GM12878 (cell line): Measurements from ENCODE around the gene DLG2. TPM values are rescaled to one million over a fixed set of nuclear protein-coding genes. Genes with fewer than 3 reads are reported as not detected.

Experiments used
- ATAC-seq: fragments of 200-7000 bp; cut with Tn5 transposase; 3 replicates; pipeline ENCODE4 v1.9.1; 2020; ENCODE audit warnings: mild to moderate bottlenecking, moderate library complexity
- BruUV-seq: library from RNA; stranded (reverse); fragments of 400-500 nt; replicated peaks from 2 replicates; lab custom pipeline; 2021; lab: Mats Ljungman, UMichigan
- CTCF ChIA-PET: fragments of 300-600 bp; sonication (Branson Sonifier 250); formaldehyde crosslinking; extraction: SDS; loops from one replicate; lab custom pipeline; 2021; ENCODE audit warnings: inconsistent platforms; lab: Yijun Ruan, JAX
- POLR2A ChIA-PET: fragments of 350-600 bp; formaldehyde crosslinking; extraction: SDS; loops from one replicate; lab custom pipeline; 2021; ENCODE audit warnings: inconsistent platforms; lab: Charles Lee
- RAD21 ChIA-PET: fragments of 300-600 bp; sonication (Branson Sonifier 250); formaldehyde crosslinking; loops from one replicate; lab custom pipeline; 2023; ENCODE audit warnings: antibody characterized with exemption; ENCODE audit not compliant: unreplicated experiment; lab: Charles Lee
- SMC1A ChIA-PET: fragments of 300-600 bp; sonication (Branson Sonifier 250); formaldehyde crosslinking; loops from one replicate; lab custom pipeline; 2023; ENCODE audit not compliant: unreplicated experiment, uncharacterized antibody; lab: Charles Lee
- DNase-seq: peaks from one replicate; pipeline ENCODE4 v3.0.0-alpha.2; 2011; ENCODE audit warnings: low read depth, low spot score
- FAIRE-seq: peaks from 3 replicates; lab custom pipeline; 2011; peaks lifted over from hg19 to GRCh38; lab: Jason Lieb, UNC
- H2AFZ ChIP-seq: 2 replicates; pipeline ENCODE4 v1.6.0; 2011; ENCODE audit warnings: low read depth, low read length, control low read depth; ENCODE audit not compliant: control insufficient read depth
- H3K27ac ChIP-seq: 2 replicates; pipeline ENCODE4 v1.5.1; 2011; ENCODE audit warnings: control low read depth; ENCODE audit not compliant: control insufficient read depth, insufficient read depth
- H3K27me3 ChIP-seq, 2 experiments: replicated peaks in 1 of 2; 2 replicates each; pipeline versions ENCODE4 v1.6.0 to v1.6.1; 2011; ENCODE audit warnings: low read length in 1 of 2; ENCODE audit not compliant: control insufficient read depth in 2 of 2, insufficient read depth in 2 of 2
- H3K36me3 ChIP-seq, 2 experiments: 2 replicates each; pipeline ENCODE4 v1.5.1; 2011; ENCODE audit warnings: low read length in 1 of 2; ENCODE audit not compliant: control insufficient read depth in 2 of 2, insufficient read depth in 2 of 2
- H3K4me1 ChIP-seq: 2 replicates; pipeline ENCODE4 v1.6.1; 2011; ENCODE audit warnings: mild to moderate bottlenecking, low read length, moderate library complexity, mixed read lengths; ENCODE audit not compliant: control insufficient read depth, insufficient read depth
- H3K4me2 ChIP-seq: 2 replicates; pipeline ENCODE4 v1.6.0; 2011; ENCODE audit warnings: control low read depth; ENCODE audit not compliant: control insufficient read depth, insufficient read depth
- H3K4me3 ChIP-seq: fragments of 200-600 bp; sonication (generic); 2 replicates; pipeline ENCODE4 v1.5.1; 2016
- H3K79me2 ChIP-seq: 2 replicates; pipeline ENCODE4 v1.6.0; 2011; ENCODE audit warnings: low read length; ENCODE audit not compliant: control insufficient read depth, insufficient read depth
- H3K9ac ChIP-seq: 2 replicates; pipeline ENCODE4 v1.8.0; 2011; ENCODE audit warnings: low read length, control low read depth, mixed read lengths; ENCODE audit not compliant: control insufficient read depth, insufficient read depth
- H3K9me3 ChIP-seq: replicated peaks from 3 replicates; pipeline ENCODE4 v1.5.1; 2011; ENCODE audit warnings: mild to moderate bottlenecking, low read length; ENCODE audit not compliant: control insufficient read depth, insufficient read depth
- H4K20me1 ChIP-seq: 2 replicates; pipeline ENCODE4 v1.6.0; 2011; ENCODE audit not compliant: control insufficient read depth, insufficient read depth
- BHLHE40 ChIP-seq, 2 experiments: fragments of 450-650 bp in 1 of 2; IDR thresholded peaks; 2 replicates each; pipeline ENCODE4 v1.6.1; 2011 to 2017; ENCODE audit warnings: low read depth in 2 of 2, borderline replicate concordance in 1 of 2, improper control_type of control experiment in 1 of 2, low read length in 1 of 2, mild to moderate bottlenecking in 1 of 2
- BMI1 ChIP-seq: fragments of 450-650 bp; IDR thresholded peaks from 2 replicates; pipeline ENCODE4 v1.6.1; 2016; ENCODE audit warnings: mild to moderate bottlenecking, moderate library complexity, borderline replicate concordance
- HDAC6 ChIP-seq: fragments of 200-600 bp; sonication (generic); IDR thresholded peaks from one replicate; pipeline ENCODE4 v1.8.0; 2017; ENCODE audit warnings: antibody characterized with exemption; ENCODE audit not compliant: unreplicated experiment
- IRF4 ChIP-seq: IDR thresholded peaks from 2 replicates; pipeline ENCODE4 v1.6.1; 2011; ENCODE audit warnings: low read depth, low read length
- IRF5 ChIP-seq: fragments of 450-650 bp; IDR thresholded peaks from 2 replicates; pipeline ENCODE4 v1.6.1; 2017; ENCODE audit warnings: borderline replicate concordance
- JUNB ChIP-seq: IDR thresholded peaks from 2 replicates; pipeline ENCODE4 v1.6.1; 2016; ENCODE audit warnings: antibody characterized with exemption, mild to moderate bottlenecking
- MAX ChIP-seq: IDR thresholded peaks from 2 replicates; pipeline ENCODE4 v1.6.1; 2012; ENCODE audit warnings: low read depth, low read length, improper control_type of control experiment
- NFYA ChIP-seq: IDR thresholded peaks from 2 replicates; pipeline ENCODE4 v1.6.1; 2011; ENCODE audit warnings: low read depth, mild to moderate bottlenecking, low read length, improper control_type of control experiment, borderline replicate concordance
- PAX5 ChIP-seq: IDR thresholded peaks from 2 replicates; pipeline ENCODE4 v1.6.1; 2011; ENCODE audit warnings: low read depth, low read length, borderline replicate concordance
- PKNOX1 ChIP-seq: fragments of 450-650 bp; IDR thresholded peaks from 2 replicates; pipeline ENCODE4 v1.6.1; 2016; ENCODE audit warnings: mild to moderate bottlenecking
- POU2F2 ChIP-seq: IDR thresholded peaks from 3 replicates; pipeline ENCODE4 v1.6.1; 2011; ENCODE audit warnings: low read depth, mild to moderate bottlenecking, low read length, borderline replicate concordance
- SIN3A ChIP-seq: IDR thresholded peaks from 2 replicates; pipeline ENCODE4 v1.6.1; 2012; ENCODE audit warnings: low read depth, low read length, improper control_type of control experiment
- SKIL ChIP-seq: fragments of 450-650 bp; IDR thresholded peaks from 2 replicates; pipeline ENCODE4 v1.6.1; 2017; ENCODE audit warnings: mild to moderate bottlenecking, low read depth, inconsistent platforms; ENCODE audit not compliant: poor library complexity, severe bottlenecking
- SUZ12 ChIP-seq: fragments of 200-600 bp; sonication (generic); IDR thresholded peaks from one replicate; pipeline ENCODE4 v1.6.1; 2018; ENCODE audit warnings: antibody characterized with exemption, mild to moderate bottlenecking; ENCODE audit not compliant: unreplicated experiment
- TARDBP ChIP-seq: IDR thresholded peaks from 2 replicates; pipeline ENCODE4 v1.6.1; 2016; ENCODE audit warnings: borderline replicate concordance
- TCF12 ChIP-seq: IDR thresholded peaks from 2 replicates; pipeline ENCODE4 v1.6.1; 2011; ENCODE audit warnings: low read depth, mild to moderate bottlenecking, low read length
- ZBTB40 ChIP-seq: fragments of 450-650 bp; IDR thresholded peaks from 2 replicates; pipeline ENCODE4 v1.6.1; 2016; ENCODE audit warnings: mild to moderate bottlenecking, moderate library complexity, borderline replicate concordance
- WGBS: methylation state at CpG from one replicate; pipeline ENCODE4 v1.1.6; 2016; ENCODE audit warnings: low lambda C conversion rate; ENCODE audit not compliant: insufficient replicate concordance, insufficient coverage; ENCODE audit errors: missing lambda C conversion rate; 5-methylcytosine and 5-hydroxymethylcytosine counted together
- in situ Hi-C: fragments of 300-500 bp; cut with MboI; formaldehyde crosslinking; loops from 9 replicates; pipeline ENCODE4 v1.14.3; 2018; ENCODE audit warnings: mixed read lengths
- intact Hi-C: fragments of 100-400 bp; cut with micrococcal nuclease; formaldehyde crosslinking; loops from one replicate; pipeline ENCODE4 v1.14.2; 2022; ENCODE audit not compliant: unreplicated experiment
- polyA plus RNA-seq, 11 experiments: library from polyadenylated mRNA; depleted of rRNA in 4 of 11; unstranded in 6 of 11; stranded (reverse) in 5 of 11; fragments of >200 nt; fragmentation: Nextera tagmentation in 4 of 11; fragmentation: Illumina TruSeq in 1 of 11; extraction: Ambion mirVana in 4 of 11; extraction: Trizol in 1 of 11; gene quantifications; 1 replicate in 1 of 11; 2 replicates in 10 of 11; pipeline versions ENCODE4 v1.2.1 to v1.2.3, GENCODE V29; 2011 to 2016; ENCODE audit warnings: inconsistent platforms in 2 of 11, missing spikeins in 2 of 11, low read depth in 1 of 11
- total RNA-seq, 4 experiments: library from RNA; depleted of rRNA in 3 of 4; stranded (reverse); fragments of >200 nt in 3 of 4; fragmentation: Illumina TruSeq in 1 of 4; extraction: Trizol in 1 of 4; gene quantifications; 2 replicates each; pipeline versions ENCODE4 v1.2.1 to v1.2.3, GENCODE V29; 2013 to 2021

The DLG2 gene
- total and polyA plus RNA-seq, 10 of the 15 experiments (the other 5 are each of a cell fraction or from before 2014, with no cell fraction given) = 0.09 to 0.98 (median 0.35) TPM

GRCh38 chr11:85089654-85090053 lies 537.5 kb downstream of the DLG2 start:
- CTCF ChIA-PET = no interaction called here
- POLR2A ChIA-PET = no interaction called here
- TF ChIP-seq ZBTB40 = no peak
- TF ChIP-seq NFYA = no peak
- TF ChIP-seq MAX = no peak
- TF ChIP-seq BMI1 = no peak
- TF ChIP-seq SUZ12 = no peak
- no peak for TF ChIP-seq JUNB
- no peak for TF ChIP-seq PKNOX1
- TF ChIP-seq IRF5 = no peak
- TF ChIP-seq POU2F2 = no peak
- no peak for TF ChIP-seq TCF12
- TF ChIP-seq BHLHE40 (IDR thresholded peaks at IDR 0.05; ENCODE audit: borderline replicate concordance in 1 of 2, low read depth in 2 of 2, low read length in 1 of 2) = no peak
- TF ChIP-seq HDAC6 = no peak
- TF ChIP-seq IRF4 = no peak
- TF ChIP-seq SIN3A = no peak
- TF ChIP-seq SKIL = no peak
- TF ChIP-seq PAX5 = no peak
- TF ChIP-seq TARDBP = no peak

More at GRCh38 chr11:85089654-85090053, 537.5 kb downstream of the DLG2 start:
- intact Hi-C loops (no loop called here), in situ Hi-C loops (no loop called here)
- Histone ChIP-seq H3K9ac (no peak overlapping the region), H3K27me3 (no peaks in the 10 kb centered on the region), H3K27ac (no peak overlapping the region), H3K4me1 (no peaks in the 10 kb centered on the region), H3K9me3 (no peaks in the 10 kb centered on the region), H3K4me3 (no peak overlapping the region), H3K4me2 (no peak overlapping the region), H4K20me1 (no peaks in the 10 kb centered on the region), H2AFZ (no peak overlapping the region), H3K79me2 (no peaks in the 10 kb centered on the region), H3K36me3 (no peaks in the 10 kb centered on the region)
- DNase-seq = no peak
- 0% methylated on average over 1 of the region's 1 CpG for WGBS
- no peak for ATAC-seq
- FAIRE-seq = no peak
- ChIA-PET SMC1A (interaction anchor here (0.7 to 2.1 kb wide), 4 partner anchors 9 to 22 kb away, joined by 3 to 6 read pairs (median 5); no protein-coding TSS in a partner anchor), RAD21 (no interaction called here)
- BruUV-seq = no TSS peak
